DOHH2 (cell line): ENCODE data around the gene AQP7.
"Not testable (repeated sequence)": the region's sequence is repeated elsewhere in the genome, so short reads cannot be mapped to it uniquely, and the experiment has no call there.

Experiments used
- CTCF ChIP-seq: fragments of 200-600 bp; sonication (generic); IDR thresholded peaks from one replicate; pipeline ENCODE4 v1.5.1; 2014; ENCODE audit warnings: antibody characterized with exemption, mild to moderate bottlenecking, low read depth, low read length; ENCODE audit not compliant: poor library complexity, severe bottlenecking
- EZH2phosphoT487 ChIP-seq: fragments of 200-600 bp; sonication (generic); IDR thresholded peaks from 2 replicates; pipeline ENCODE4 v1.6.1; 2017; ENCODE audit warnings: borderline replicate concordance, mild to moderate bottlenecking, antibody characterized with exemption, low read length, moderate library complexity, mixed read lengths

GRCh38 chr9:33364814-33365213 is 37.6 kb downstream of the AQP7 start:
- TF ChIP-seq CTCF, EZH2phosphoT487: not testable (repeated sequence)
